ENCODE results near the gene CTF1.
"Not testable (repeated sequence)": the region's sequence is repeated elsewhere in the genome, so short reads cannot be mapped to it uniquely, and the experiment has no call there.

The CTF1 gene

GRCh38 chr16:30896261-30896888 lies at the start of gene CTF1:
TSS of gene CTF1 (plus strand) at chr16:30896614. CDS start at chr16:30896644, 30 bp downstream.
- no peak for DNase-seq (ENCODE audit: low read depth in 2 of 3, low spot score in 1 of 3)

- DNase-seq (ENCODE audit: low read depth in 2 of 3, low spot score in 1 of 3) = no peak
Measured at GRCh38 chr16:30846649-30847402, 49.6 kb upstream of the CTF1 start.

GRCh38 chr16:30850246-30850645 lies 46.2 kb upstream of the CTF1 start:
- DNase-seq (ENCODE audit: low read depth in 2 of 3, low spot score in 1 of 3) = no peak

GRCh38 chr16:30853758-30854157 lies 42.7 kb upstream of the CTF1 start:
- DNase-seq (ENCODE audit: low read depth in 2 of 3, low spot score in 1 of 3) = no peak

- DNase-seq (ENCODE audit: low read depth in 2 of 3, low spot score in 1 of 3) = no peak
Measured at GRCh38 chr16:30858111-30858495, 38.3 kb upstream of the CTF1 start.

GRCh38 chr16:30858829-30859423 lies 37.5 kb upstream of the CTF1 start:
- no peak for DNase-seq (ENCODE audit: low read depth in 2 of 3, low spot score in 1 of 3)

- DNase-seq (ENCODE audit: low read depth in 2 of 3, low spot score in 1 of 3) = not testable (repeated sequence)
Measured at GRCh38 chr16:30860729-30861128, 35.7 kb upstream of the CTF1 start.

- DNase-seq (ENCODE audit: low read depth in 2 of 3, low spot score in 1 of 3) = not testable (repeated sequence)
Measured at GRCh38 chr16:30863178-30863577, 33.2 kb upstream of the CTF1 start.

- DNase-seq (ENCODE audit: low read depth in 2 of 3, low spot score in 1 of 3) = no peak
Measured at GRCh38 chr16:30866031-30866430, 30.4 kb upstream of the CTF1 start.

GRCh38 chr16:30867747-30868146 lies 28.7 kb upstream of the CTF1 start:
- no peak for DNase-seq (ENCODE audit: low read depth in 2 of 3, low spot score in 1 of 3)

- DNase-seq (ENCODE audit: low read depth in 2 of 3, low spot score in 1 of 3) = no peak
Measured at GRCh38 chr16:30870904-30871303, 25.5 kb upstream of the CTF1 start.

- DNase-seq (ENCODE audit: low read depth in 2 of 3, low spot score in 1 of 3) = no peak
Measured at GRCh38 chr16:30874244-30874820, 22.1 kb upstream of the CTF1 start.

- peak; percentile 81 to 87 (median 83) for DNase-seq (ENCODE audit: low read depth in 2 of 3, low spot score in 1 of 3)
Measured at GRCh38 chr16:30874821-30875717, 21.3 kb upstream of the CTF1 start.

- DNase-seq (ENCODE audit: low read depth in 2 of 3, low spot score in 1 of 3) = no peak
Measured at GRCh38 chr16:30875871-30876801, 20.3 kb upstream of the CTF1 start.

GRCh38 chr16:30876867-30877266 lies 19.5 kb upstream of the CTF1 start:
- DNase-seq (ENCODE audit: low read depth in 2 of 3, low spot score in 1 of 3) = no peak

GRCh38 chr16:30882429-30883310 lies 13.7 kb upstream of the CTF1 start:
- no peak for DNase-seq (ENCODE audit: low read depth in 2 of 3, low spot score in 1 of 3)

- DNase-seq (ENCODE audit: low read depth in 2 of 3, low spot score in 1 of 3) = no peak
Measured at GRCh38 chr16:30884760-30885159, 11.7 kb upstream of the CTF1 start.

GRCh38 chr16:30885196-30885595 lies 11.2 kb upstream of the CTF1 start:
- DNase-seq (ENCODE audit: low read depth in 2 of 3, low spot score in 1 of 3) = no peak

- no peak for DNase-seq (ENCODE audit: low read depth in 2 of 3, low spot score in 1 of 3)
Measured at GRCh38 chr16:30886145-30886544, 10.3 kb upstream of the CTF1 start.
